ENCODE results near the gene WDR64.

WDR64 gene

DNA sequence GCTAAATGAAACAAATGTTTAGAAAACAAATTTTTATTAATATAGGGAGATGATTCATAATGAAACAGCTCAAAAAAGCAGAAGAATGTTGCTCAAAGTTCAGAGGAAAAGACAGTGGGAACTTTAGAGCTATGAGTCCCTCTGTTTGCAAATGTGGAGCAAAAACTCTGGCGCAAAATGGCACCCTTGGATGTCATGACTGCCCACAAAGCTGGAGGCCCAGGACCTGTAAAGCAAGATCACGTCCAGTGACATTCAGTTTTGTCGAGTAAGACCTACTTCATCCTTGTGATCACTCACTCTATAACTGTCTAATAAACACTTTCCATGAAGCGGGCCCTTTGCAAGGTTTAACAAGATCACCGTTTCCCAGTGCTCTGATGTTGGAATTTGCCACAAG is 186.8 kb downstream of the WDR64 start:
- DNase-seq (ENCODE audit: low spot score) = no peak

DNA sequence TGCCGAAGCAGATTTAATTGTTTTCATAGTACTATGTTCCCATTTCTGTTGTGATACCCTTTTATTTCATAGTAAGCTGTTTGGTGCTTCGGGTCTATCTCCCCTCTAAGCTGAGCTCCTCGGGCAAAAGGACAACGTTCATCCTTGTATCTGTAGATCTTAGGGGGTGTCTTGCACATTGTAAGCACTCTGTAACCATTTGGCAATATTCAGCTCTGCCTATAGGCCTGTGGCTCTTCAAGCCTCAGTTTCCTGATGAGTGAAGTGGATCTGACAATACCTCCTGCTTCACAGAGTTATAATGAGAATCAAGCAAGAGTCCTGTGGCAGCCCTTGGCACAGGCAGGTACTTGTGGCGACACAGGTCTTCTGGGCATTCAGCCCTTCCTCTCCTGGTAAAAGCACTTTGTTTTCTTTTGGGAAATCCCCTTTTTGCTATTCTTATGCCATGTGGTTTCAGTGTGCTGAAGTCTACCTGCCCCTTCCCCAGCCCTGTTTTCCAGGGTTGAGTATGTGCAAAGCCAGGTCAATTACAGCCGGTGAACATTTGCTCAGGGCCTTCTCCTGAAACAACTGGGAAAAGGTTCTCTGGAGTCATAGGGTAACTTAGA is 187.4 kb downstream of the WDR64 start:
- no peak for DNase-seq (ENCODE audit: low spot score)

DNA sequence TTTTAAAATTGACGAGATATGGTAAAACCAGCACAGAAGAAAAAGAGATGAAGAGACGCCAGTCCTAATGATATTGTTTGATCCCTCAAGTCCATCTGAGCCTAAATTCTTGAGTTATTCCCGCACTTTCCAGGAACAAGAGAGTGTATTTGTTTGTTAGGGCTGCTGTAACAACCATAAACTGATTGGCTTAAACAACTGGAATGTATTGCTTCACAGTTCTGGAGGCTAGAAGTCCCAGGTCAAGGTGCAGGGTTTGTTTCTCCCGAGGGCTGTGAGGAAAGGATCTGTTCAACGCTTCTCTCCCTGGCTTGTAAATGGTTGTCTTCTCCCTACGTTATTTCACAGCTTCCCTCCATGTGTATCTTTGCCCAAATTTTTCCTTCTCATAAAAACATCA is 188.1 kb downstream of the WDR64 start:
- DNase-seq (ENCODE audit: low spot score) = no peak

GRCh38 chr1:241841691-241842090 is 189.6 kb downstream of the WDR64 start:
- no peak for DNase-seq (ENCODE audit: low spot score)

DNA sequence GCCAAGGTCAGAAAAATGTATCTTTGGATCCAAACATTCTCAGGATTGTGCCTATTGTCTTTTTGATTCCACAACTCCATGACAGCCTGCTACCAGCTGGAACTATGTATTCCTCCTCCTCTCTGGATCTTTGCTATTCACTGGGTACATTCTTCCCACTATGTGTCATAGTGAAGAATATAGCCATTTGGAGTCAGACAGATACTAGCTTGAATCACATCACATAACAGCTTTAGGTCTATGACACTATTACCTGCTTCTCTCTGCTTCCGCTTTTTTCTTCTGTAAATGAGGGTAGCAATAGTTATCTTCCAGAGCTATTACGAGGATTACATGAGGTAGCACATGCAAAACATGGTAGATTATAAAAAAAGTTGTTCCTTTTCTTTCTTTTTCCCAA is 190.5 kb downstream of the WDR64 start:
- peak; percentile 52 for DNase-seq (ENCODE audit: low spot score)

- DNase-seq (ENCODE audit: low spot score) = no peak
These were observed 192.5 kb downstream of the WDR64 start for GRCh38 chr1:241844593-241844992.

DNA sequence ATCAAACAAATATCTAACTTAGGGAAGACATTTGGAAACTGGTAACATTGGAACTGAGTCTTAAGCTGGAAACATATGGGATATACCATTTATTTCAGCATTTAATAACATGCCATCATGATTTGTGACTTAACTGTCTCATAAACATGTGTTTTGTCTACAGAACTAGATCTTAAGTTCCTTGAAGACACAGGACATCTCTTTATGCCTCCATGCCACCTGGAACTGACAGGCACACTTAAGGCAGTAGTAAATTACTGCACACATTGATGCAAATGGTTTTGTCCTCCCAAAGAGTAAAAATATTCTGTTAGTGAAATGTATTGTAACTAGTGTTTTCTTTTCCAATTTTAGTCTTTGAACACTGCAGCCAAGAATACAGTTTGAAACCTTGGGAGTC is 194.3 kb downstream of the WDR64 start:
- DNase-seq (ENCODE audit: low spot score) = no peak

DNA sequence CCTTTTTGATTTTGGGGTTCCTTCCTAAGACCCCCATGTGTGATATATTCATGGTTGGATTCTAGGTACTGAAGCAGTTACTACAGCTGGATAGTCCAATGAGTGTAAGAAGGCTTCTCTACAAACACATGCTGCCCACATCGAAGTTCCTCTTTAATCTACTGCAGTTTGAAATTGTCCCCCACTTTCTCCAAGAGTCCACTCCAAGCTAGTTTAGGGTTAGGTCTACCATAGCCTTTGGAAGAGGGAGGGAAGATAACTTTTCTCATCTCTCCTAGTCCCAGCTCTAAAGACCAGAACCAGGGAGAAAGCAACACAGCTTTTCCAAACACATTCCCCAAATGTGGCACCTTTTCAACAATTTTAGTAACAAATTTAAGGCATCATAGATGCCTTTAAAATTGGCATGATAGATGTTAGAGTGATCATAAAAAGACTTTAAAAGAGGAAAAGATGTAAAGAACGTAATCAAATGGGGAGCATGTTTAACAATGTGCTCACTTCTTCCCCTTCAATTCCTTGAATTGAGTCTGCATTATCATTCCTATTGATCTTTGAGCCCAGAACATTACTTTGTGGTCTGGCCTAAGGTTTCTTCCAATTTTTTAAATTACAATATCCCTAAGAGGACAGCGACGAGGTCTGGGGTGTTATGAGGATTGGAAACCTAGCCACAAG is 194.9 kb downstream of the WDR64 start:
- DNase-seq (ENCODE audit: low spot score) = no peak

DNA sequence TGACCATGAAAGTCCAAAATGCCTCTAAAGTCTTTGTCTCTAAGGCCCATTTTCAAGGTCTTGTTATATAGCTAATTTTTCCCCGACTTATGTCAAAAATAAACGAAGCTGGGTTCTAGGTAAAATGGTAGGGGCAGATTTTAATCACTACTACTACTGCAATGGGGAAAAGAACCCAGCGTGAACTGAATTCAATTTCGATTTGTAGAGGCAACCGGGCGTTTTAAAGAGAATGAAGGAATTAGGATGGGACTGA is 195.4 kb downstream of the WDR64 start:
- no peak for DNase-seq (ENCODE audit: low spot score)

DNA sequence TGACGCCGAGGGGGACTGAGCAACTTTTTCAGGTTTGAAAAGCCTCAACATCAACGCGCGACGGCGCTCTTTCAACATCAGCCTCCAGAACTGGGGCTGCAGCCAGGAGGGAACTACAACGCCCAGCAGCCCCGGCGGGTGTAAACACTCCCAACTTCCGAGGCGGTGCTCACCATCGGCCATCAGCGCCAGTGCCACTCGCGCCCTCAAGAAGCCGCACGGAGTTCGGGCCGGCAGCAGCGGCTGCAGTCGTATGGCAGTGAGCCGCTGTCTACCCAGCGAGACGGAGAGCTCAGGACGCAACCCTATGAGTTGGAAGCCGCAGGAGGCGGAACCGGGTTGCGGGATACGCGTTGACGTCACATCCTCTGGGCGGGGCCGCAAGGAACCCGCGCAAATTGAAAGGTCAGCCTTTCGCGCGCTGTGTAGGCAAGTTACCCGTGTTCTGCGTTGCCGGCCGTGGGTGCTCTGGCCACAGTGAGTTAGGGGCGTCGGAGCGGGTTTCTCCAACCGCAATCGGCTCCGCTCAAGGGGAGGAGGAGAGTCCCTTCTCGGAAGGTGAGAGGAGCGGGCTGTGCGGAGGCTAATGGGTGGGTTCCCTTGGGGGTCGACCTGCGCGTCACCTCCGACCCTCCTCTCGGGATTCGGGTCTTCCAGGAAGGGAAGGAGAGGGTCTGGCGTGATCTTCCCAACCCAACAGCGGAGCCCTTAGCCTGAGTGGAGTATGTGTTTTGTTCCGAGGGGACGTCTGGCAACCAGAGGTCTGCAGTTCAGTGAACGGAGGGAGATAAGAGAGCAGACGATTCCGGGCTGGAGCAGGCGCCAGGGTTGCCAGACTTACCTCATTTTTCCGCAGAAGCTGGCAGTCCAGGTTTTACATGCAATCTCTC is 196.0 kb downstream of the WDR64 start, which contains the start of gene EXO1:
Gene EXO1 (plus strand): TSS at position 409 of the 890 bp plus-strand sequence. CDS start 2,222 bp downstream, outside the sequence.
- peak; percentile 97 for DNase-seq (ENCODE audit: low spot score)

DNA sequence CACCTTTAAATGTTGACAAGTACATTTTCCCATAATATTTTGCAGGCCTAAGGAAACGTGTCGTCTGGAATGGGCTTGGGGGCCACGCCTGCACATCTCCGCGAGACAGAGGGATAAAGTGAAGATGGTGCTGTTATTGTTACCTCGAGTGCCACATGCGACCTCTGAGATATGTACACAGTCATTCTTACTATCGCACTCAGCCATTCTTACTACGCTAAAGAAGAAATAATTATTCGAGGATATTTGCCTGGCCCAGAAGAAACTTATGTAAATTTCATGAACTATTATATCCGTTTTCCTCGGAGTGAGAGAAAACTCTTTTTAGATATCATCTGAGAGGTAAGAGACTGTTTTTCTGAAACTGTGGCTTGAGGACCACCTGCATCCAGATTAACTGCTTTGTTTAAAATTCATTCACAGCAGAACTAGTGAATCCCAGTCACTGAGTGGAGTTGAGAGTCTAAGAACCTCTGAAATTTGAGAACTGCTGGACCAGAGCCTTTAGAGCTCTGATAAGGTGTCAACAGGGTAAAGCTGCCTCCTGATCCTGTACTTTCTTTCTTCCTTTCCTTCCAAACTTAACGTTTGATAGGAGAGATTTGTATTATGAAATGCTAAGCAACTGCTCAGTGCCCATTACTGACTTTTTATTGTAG is 196.7 kb downstream of the WDR64 start:
- DNase-seq (ENCODE audit: low spot score) = no peak

- DNase-seq (ENCODE audit: low spot score) = no peak
These were observed 197.2 kb downstream of the WDR64 start for GRCh38 chr1:241849345-241849695.
